H9 (cell line): ENCODE measurements around the gene NPY5R. TPM values are rescaled to one million over a fixed set of nuclear protein-coding genes. Genes with fewer than 3 reads are reported as not detected.

Experiments used
- DNase-seq: peaks from one replicate; pipeline ENCODE4 v3.0.0-alpha.2; 2017
- H2AFZ ChIP-seq: one replicate; pipeline ENCODE4 v1.6.1; 2013; ENCODE audit warnings: mild to moderate bottlenecking, low read length, control low read depth, moderate library complexity
- H2AK5ac ChIP-seq: 2 replicates; pipeline ENCODE4 v1.6.1; 2013; ENCODE audit warnings: low read length, control low read depth, mixed read lengths; ENCODE audit not compliant: insufficient read length
- H2BK120ac ChIP-seq: one replicate; pipeline ENCODE4 v1.6.1; 2013; ENCODE audit warnings: low read depth, mild to moderate bottlenecking, low read length, control low read depth, inconsistent platforms; ENCODE audit not compliant: poor library complexity, severe bottlenecking
- H2BK12ac ChIP-seq: 2 replicates; pipeline ENCODE4 v1.6.1; 2013; ENCODE audit warnings: low read length, control low read depth, mixed read lengths, low read depth; ENCODE audit not compliant: insufficient read length
- H2BK15ac ChIP-seq: 2 replicates; pipeline ENCODE4 v1.6.1; 2013; ENCODE audit warnings: low read depth, low read length, control low read depth
- H2BK20ac ChIP-seq: one replicate; pipeline ENCODE4 v1.6.1; 2013; ENCODE audit warnings: low read depth, mild to moderate bottlenecking, low read length, control low read depth, inconsistent platforms; ENCODE audit not compliant: poor library complexity, severe bottlenecking
- H2BK5ac ChIP-seq: 2 replicates; pipeline ENCODE4 v1.6.1; 2013; ENCODE audit warnings: low read length, control low read depth, mixed read lengths; ENCODE audit not compliant: insufficient read length
- H3K14ac ChIP-seq: 2 replicates; pipeline ENCODE4 v1.6.1; 2013; ENCODE audit warnings: low read length, control low read depth; ENCODE audit not compliant: insufficient read depth
- H3K18ac ChIP-seq: 2 replicates; pipeline ENCODE4 v1.6.1; 2013; ENCODE audit warnings: low read depth, mild to moderate bottlenecking, mixed read lengths, low read length, control low read depth; ENCODE audit not compliant: insufficient read length
- H3K23ac ChIP-seq: 2 replicates; pipeline ENCODE4 v1.6.1; 2013; ENCODE audit warnings: low read length, control low read depth, mixed read lengths, low read depth; ENCODE audit not compliant: insufficient read length
- H3K23me2 ChIP-seq: 2 replicates; pipeline ENCODE4 v1.6.1; 2013; ENCODE audit warnings: low read depth, mild to moderate bottlenecking, mixed read lengths, low read length, control low read depth; ENCODE audit not compliant: insufficient read length, poor library complexity, severe bottlenecking
- H3K27ac ChIP-seq: 2 replicates; pipeline ENCODE4 v1.5.1; 2013; ENCODE audit warnings: low read length, control low read depth, mixed read lengths, low read depth; ENCODE audit not compliant: insufficient read length
- H3K27me3 ChIP-seq: 2 replicates; pipeline ENCODE4 v1.6.1; 2013; ENCODE audit warnings: low read length, control low read depth, inconsistent platforms; ENCODE audit not compliant: insufficient read depth
- H3K4ac ChIP-seq: 2 replicates; pipeline ENCODE4 v1.6.1; 2013; ENCODE audit warnings: low read depth, mild to moderate bottlenecking, control low read depth, inconsistent platforms, low read length, moderate library complexity
- H3K4me1 ChIP-seq: 2 replicates; pipeline ENCODE4 v1.6.1; 2013; ENCODE audit warnings: low read length, control low read depth, inconsistent platforms; ENCODE audit not compliant: insufficient read depth
- H3K4me2 ChIP-seq: 2 replicates; pipeline ENCODE4 v1.6.1; 2013; ENCODE audit warnings: low read length, control low read depth, mixed read lengths; ENCODE audit not compliant: insufficient read length, insufficient read depth
- H3K56ac ChIP-seq: 2 replicates; pipeline ENCODE4 v1.6.1; 2013; ENCODE audit warnings: low read depth, mild to moderate bottlenecking, mixed read lengths, low read length, control low read depth; ENCODE audit not compliant: insufficient read length
- H3K79me1 ChIP-seq: 2 replicates; pipeline ENCODE4 v1.6.1; 2013; ENCODE audit warnings: low read depth, mild to moderate bottlenecking, moderate library complexity, low read length, control low read depth, inconsistent platforms; ENCODE audit not compliant: insufficient read depth, poor library complexity, severe bottlenecking
- H3K79me2 ChIP-seq: 2 replicates; pipeline ENCODE4 v1.6.1; 2013; ENCODE audit warnings: low read length, control low read depth, inconsistent platforms; ENCODE audit not compliant: insufficient read depth
- H3K9ac ChIP-seq: 2 replicates; pipeline ENCODE4 v1.6.1; 2013; ENCODE audit warnings: low read length, control low read depth, mixed read lengths; ENCODE audit not compliant: insufficient read length; ENCODE audit errors: extremely low read depth
- H3K9me3 ChIP-seq: one replicate; pipeline ENCODE4 v1.6.1; 2013; ENCODE audit warnings: low read depth, low read length, inconsistent platforms; ENCODE audit not compliant: control insufficient read depth
- H3T11ph ChIP-seq: one replicate; pipeline ENCODE4 v1.6.1; 2013; ENCODE audit warnings: mild to moderate bottlenecking, low read length, control low read depth, inconsistent platforms
- H4K20me1 ChIP-seq: one replicate; pipeline ENCODE4 v1.6.1; 2013; ENCODE audit not compliant: control insufficient read depth, insufficient read length, insufficient read depth
- H4K5ac ChIP-seq: 2 replicates; pipeline ENCODE4 v1.6.1; 2013; ENCODE audit warnings: low read depth, mild to moderate bottlenecking, mixed read lengths, low read length, control low read depth; ENCODE audit not compliant: insufficient read length
- H4K8ac ChIP-seq: replicated peaks from 2 replicates; pipeline ENCODE4 v1.6.1; 2013; ENCODE audit warnings: low read length, control low read depth, mixed read lengths, low read depth; ENCODE audit not compliant: insufficient read length
- H4K91ac ChIP-seq: 2 replicates; pipeline ENCODE4 v1.6.1; 2013; ENCODE audit warnings: low read depth, mild to moderate bottlenecking, moderate library complexity, mixed read lengths, low read length, control low read depth; ENCODE audit not compliant: insufficient read length
- H3K27ac Mint-ChIP-seq, 3 experiments: 2 replicates in 2 of 3; 3 replicates in 1 of 3; pipeline ENCODE4 v1.8.0; 2020 to 2021; ENCODE audit warnings: mixed read lengths in 3 of 3, mild to moderate bottlenecking in 1 of 3, moderate library complexity in 1 of 3
- H3K27me3 Mint-ChIP-seq: 2 replicates; pipeline ENCODE4 v1.8.0; 2021; ENCODE audit warnings: low read depth, mild to moderate bottlenecking, moderate library complexity, mixed read lengths
- H3K36me3 Mint-ChIP-seq, 3 experiments: 2 replicates in 2 of 3; 3 replicates in 1 of 3; pipeline ENCODE4 v1.8.0; 2020 to 2021; ENCODE audit warnings: low read depth in 3 of 3, mixed read lengths in 3 of 3; ENCODE audit not compliant: insufficient read depth in 1 of 3
- H3K4me1 Mint-ChIP-seq, 2 experiments: 2 replicates each; pipeline ENCODE4 v1.8.0; 2020; ENCODE audit warnings: mixed read lengths in 2 of 2
- H3K4me3 Mint-ChIP-seq, 2 experiments: 2 replicates in 1 of 2; 3 replicates in 1 of 2; pipeline ENCODE4 v1.8.0; 2020 to 2021; ENCODE audit warnings: mild to moderate bottlenecking in 2 of 2, mixed read lengths in 2 of 2, moderate library complexity in 1 of 2
- H3K9me3 Mint-ChIP-seq, 2 experiments: 2 replicates in 1 of 2; 3 replicates in 1 of 2; pipeline ENCODE4 v1.8.0; 2020; ENCODE audit warnings: mild to moderate bottlenecking in 2 of 2, mixed read lengths in 2 of 2, moderate library complexity in 1 of 2
- WGBS: extraction: QIAGEN DNeasy Blood & Tissue Kit; methylation state at CpG from one replicate; pipeline ENCODE4 v1.1.7; 2013; ENCODE audit warnings: missing lambda C conversion rate, low lambda C conversion rate, mixed read lengths; ENCODE audit not compliant: insufficient read length; ENCODE audit errors: extremely low coverage; 5-methylcytosine and 5-hydroxymethylcytosine counted together
- total RNA-seq: library from RNA; stranded (reverse); gene quantifications from 2 replicates; pipeline ENCODE4 v1.2.1, GENCODE V29; 2021
- TF ChIP-seq, protein P1 (sequence below): fragments of 200-600 bp; sonication (generic); conservative IDR thresholded peaks from 3 replicates; pipeline ENCODE4 v1.8.0; 2021; ENCODE audit warnings: antibody characterized with exemption, mild to moderate bottlenecking

Gene NPY5R
- total RNA-seq, 1 experiment from 2014 or later, result 4.2 TPM

DNA sequence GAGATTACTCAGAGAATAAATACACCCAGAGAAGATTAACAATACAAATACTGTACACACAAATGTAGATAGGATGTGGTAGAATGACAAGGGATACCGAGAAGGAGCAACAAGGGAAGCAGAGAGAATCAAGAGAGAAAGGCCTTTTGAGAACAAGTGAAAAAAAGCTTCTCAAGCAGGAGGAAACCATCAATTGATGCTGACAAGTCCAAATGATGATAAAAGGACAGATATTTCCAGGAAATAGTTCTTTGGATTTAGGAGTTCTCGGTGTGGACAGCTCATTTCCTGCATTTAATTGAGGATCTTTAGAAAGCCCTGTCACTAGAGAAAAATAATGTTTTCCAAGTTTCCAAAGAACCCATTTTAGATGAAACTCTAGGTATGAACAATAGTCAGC, 48.1 kb downstream of the NPY5R start:
- no peak overlapping the region for H3K23ac ChIP-seq
- no peak overlapping the region for H3T11ph ChIP-seq
- no peaks in the 10 kb centered on the region for H3K9me3 ChIP-seq
- no peaks in the 10 kb centered on the region for H4K20me1 ChIP-seq
- no peak overlapping the region for H3K27ac Mint-ChIP-seq
- no peak overlapping the region for H4K91ac ChIP-seq
- no peak overlapping the region for H3K27ac ChIP-seq
- H3K36me3 Mint-ChIP-seq, result no peaks in the 10 kb centered on the region
- H3K4ac ChIP-seq, result no peak overlapping the region
- no peak overlapping the region for H2BK15ac ChIP-seq
- no peaks in the 10 kb centered on the region for H3K27me3 Mint-ChIP-seq
- no peak overlapping the region for H4K8ac ChIP-seq
- no peak overlapping the region for H3K9ac ChIP-seq
- no peaks in the 10 kb centered on the region for H3K79me1 ChIP-seq
- H3K27me3 ChIP-seq, result no peaks in the 10 kb centered on the region
- no peaks in the 10 kb centered on the region for H3K23me2 ChIP-seq
- H2AK5ac ChIP-seq, result no peak overlapping the region
- no CpG with 5 or more reads among the region's 2 CpGs for WGBS
- no peaks in the 10 kb centered on the region for H3K4me1 ChIP-seq
- H3K79me2 ChIP-seq, result no peaks in the 10 kb centered on the region
- no peak overlapping the region for H3K18ac ChIP-seq
- no peak overlapping the region for H2BK5ac ChIP-seq
- H2BK120ac ChIP-seq, result no peak overlapping the region
- H3K9me3 Mint-ChIP-seq, result no peaks in the 10 kb centered on the region
- no peak overlapping the region for H3K14ac ChIP-seq
- TF ChIP-seq, protein P1, sequence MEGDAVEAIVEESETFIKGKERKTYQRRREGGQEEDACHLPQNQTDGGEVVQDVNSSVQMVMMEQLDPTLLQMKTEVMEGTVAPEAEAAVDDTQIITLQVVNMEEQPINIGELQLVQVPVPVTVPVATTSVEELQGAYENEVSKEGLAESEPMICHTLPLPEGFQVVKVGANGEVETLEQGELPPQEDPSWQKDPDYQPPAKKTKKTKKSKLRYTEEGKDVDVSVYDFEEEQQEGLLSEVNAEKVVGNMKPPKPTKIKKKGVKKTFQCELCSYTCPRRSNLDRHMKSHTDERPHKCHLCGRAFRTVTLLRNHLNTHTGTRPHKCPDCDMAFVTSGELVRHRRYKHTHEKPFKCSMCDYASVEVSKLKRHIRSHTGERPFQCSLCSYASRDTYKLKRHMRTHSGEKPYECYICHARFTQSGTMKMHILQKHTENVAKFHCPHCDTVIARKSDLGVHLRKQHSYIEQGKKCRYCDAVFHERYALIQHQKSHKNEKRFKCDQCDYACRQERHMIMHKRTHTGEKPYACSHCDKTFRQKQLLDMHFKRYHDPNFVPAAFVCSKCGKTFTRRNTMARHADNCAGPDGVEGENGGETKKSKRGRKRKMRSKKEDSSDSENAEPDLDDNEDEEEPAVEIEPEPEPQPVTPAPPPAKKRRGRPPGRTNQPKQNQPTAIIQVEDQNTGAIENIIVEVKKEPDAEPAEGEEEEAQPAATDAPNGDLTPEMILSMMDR, result no peak
- H3K4me2 ChIP-seq, result no peak overlapping the region
- no peak overlapping the region for H2BK20ac ChIP-seq
- peaks cover 12 to 17% of the 10 kb centered on the region in 2 experiments for H3K4me1 Mint-ChIP-seq
- no peak overlapping the region for H3K56ac ChIP-seq
- H4K5ac ChIP-seq, result no peak overlapping the region
- H3K4me3 Mint-ChIP-seq, result no peak overlapping the region
- H2AFZ ChIP-seq, result no peak overlapping the region
- DNase-seq, result no peak
- no peak overlapping the region for H2BK12ac ChIP-seq
